NCI-H526 treated with DMSO at 0.1 percent for 48 hours (cell line): ENCODE data around the gene HACE1.
A peak's percentile ranks its signal among the peaks of the same experiment; 100 is the strongest.

ENCODE experiments used
- DNase-seq: peaks from one replicate; lab custom pipeline; 2025; lab: John Stamatoyannopoulos, UW

Gene HACE1

GRCh38 chr6:104686550-104687175 is 173.1 kb downstream of the HACE1 start:
- no peak for DNase-seq

GRCh38 chr6:104685871-104686549 is 173.7 kb downstream of the HACE1 start:
- DNase-seq: no peak

DNA sequence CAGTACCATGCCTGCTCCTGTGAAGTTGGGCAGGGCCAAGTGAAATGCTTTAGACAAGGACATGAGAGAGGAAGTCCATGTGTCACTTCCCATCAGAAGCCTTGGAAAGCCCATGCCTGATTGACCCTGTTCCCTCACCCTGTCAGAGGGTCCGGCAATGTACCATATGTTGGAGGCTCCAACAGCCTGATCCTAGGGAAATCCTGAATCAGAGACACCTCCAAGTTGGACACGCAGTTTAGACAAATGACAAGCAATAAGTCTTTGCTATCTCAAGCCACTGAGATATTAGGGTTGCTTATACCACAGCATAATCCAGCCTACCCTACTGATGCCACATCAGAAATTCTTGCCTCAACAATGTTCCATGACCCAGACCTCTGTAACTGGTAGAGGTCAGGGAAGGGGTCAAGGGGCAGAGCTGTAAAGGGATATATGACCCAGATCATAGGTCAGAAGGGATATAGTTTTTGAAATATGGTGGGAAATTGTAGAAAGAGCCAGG is 174.8 kb downstream of the HACE1 start:
- DNase-seq: no peak

DNA sequence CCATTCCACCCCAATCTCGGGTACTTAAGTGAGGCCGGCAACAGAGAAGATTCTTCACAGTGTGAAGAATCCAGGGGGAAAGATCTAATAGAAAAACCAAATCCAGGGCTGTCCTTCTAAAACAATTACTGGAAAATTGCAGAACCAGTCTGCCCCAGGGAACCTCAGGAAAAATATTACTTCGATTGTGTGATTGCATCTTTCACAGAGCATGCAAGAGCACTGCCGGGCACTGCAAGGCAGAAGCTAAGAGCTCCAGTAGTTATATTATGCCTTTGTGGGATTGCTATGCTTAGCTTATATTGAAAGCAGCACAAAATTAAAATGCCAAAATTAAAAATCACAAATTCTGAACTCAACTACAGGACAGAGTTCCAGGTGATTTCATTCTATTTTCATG is 175.9 kb downstream of the HACE1 start:
- no peak for DNase-seq

DNA sequence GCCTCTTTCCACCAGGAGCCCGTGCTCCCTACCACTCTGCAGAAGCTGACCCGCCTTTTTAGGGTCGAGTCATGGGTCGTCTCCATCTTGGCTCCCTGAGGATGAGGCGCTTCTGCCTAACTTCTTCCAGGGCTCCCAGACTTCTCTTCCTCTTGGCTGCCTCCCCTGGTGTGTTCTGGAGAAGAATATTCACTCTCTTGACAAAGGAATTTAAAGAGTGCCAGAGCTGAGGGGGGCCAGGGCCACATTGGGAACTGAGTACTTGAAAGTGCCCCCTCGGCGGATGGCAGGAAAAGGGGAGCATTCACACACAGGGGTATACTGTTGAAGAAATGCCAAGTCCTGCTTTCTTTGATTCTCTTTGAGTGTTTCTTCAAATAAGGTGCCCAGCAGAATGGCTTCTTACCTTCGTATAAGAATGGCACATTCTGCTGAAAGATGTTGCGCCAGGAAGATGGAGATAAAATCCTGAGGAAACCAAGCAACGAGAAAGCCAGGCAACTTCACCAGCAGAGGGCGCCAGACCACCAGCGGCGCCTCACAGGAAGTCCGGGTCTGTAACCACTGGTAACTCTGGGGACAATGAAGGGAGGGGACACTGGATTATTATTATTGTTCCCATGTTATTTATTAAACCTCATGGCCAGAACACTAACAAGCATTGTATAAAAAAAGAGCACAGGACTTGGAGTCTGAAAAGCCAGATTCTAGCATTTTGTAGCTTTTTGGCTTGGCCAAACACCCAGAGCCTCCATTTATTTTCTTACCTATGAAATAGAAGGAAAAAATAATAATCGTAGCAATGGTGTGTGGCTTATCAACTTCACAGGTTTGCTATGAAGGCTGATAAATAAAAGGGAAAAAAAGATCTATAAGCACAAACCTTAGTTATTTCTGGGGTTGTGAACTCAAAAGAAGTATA is 176.7 kb downstream of the HACE1 start:
- peak; percentile 14 for DNase-seq

DNA sequence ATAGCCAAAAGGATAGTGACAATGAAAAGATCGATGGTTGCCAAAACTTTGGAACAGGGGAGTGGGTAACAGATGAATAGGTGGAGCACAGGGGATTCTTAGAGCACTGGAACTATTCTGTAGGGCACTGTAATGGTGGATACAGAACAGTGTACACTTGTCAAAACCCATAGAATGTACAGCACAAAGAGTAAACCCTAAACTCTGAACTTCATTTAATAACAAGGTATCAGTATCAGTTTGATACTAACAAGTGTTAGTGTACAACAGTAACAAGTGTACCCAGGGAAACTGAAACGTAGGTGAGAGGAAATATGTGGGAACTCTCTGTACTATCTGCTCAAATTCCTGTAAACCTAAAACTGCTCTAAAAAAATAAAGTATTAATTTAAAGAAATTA is 179.2 kb downstream of the HACE1 start:
- no peak for DNase-seq

DNA sequence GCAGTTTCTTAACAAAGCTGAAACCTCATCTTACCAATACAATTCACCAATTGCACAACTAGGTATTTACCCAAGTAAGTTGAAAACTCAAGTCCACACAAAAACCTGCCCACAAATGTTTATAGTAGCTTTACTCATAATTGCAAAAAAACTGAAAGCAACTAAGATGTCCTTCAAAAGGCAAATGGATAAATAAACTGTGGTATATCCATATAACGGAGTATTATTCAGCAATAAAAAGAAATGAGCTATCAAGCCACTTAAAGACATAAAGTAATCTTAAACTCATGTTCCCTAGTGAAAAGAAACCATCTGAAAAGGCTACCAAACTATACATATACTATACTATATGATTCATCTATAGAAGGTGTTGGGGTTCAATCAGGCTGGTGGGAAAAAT is 179.7 kb downstream of the HACE1 start:
- DNase-seq: no peak
